GM21576 (cell line): ENCODE measurements around the gene TCF7.

Experiments
- ATAC-seq: cut with Tn5 transposase; IDR thresholded peaks from one replicate; pipeline ENCODE4 v1.9.1; 2021; ENCODE audit warnings: mild to moderate bottlenecking, moderate library complexity; ENCODE audit not compliant: unreplicated experiment

Gene TCF7

DNA sequence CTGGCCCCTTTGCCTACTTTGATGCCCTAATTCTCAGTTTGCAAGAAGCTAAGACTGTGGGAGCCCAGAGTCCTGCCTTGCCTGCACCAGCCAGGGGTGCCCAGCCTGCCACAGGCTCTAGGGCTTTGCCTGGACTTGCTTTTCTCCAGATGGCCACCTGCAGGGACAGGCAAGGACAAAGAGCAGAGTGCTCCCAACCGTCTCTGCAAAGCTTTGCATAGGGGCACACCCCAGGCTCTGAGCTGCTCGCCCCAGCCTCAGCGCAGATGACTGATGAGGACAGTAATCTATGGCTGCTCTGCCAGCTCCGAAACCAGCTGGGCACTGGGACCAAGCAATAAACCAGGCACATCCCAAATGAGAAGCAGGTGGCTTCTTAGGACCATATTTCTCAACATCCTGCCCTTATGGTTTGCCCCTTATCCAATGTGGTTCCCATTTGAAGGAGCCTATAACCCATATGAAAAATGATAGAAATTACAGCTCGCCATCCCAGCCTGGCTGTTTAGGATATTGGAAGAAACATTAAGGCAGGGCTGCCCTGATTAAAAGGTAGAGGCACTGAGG lies 25.4 kb upstream of the TCF7 start:
- ATAC-seq, result no peak

DNA sequence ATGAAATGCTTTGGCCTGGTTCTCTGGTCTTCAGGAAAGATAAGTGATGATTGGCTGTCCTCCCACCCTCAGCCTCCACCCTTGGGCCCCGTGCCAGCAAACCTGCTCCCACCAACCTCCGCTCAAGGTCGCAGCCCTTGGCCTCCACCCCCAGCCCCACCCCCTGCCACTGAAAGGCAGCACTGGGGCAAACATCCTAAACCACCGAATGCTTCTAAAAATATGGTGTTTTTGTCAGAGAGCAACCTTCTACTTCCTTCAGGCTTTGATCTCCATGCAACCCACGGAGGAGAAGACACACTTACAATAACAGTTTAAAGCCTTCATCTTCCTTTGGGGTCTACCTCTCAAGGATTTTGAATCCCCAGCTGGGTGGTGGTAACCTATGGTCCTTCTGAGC lies 24.0 kb upstream of the TCF7 start:
- no peak for ATAC-seq

GRCh38 chr5:134091626-134092121 lies 22.8 kb upstream of the TCF7 start:
- ATAC-seq, result no peak

- ATAC-seq, result no peak
Measured at GRCh38 chr5:134092875-134093274, 21.6 kb upstream of the TCF7 start.

DNA sequence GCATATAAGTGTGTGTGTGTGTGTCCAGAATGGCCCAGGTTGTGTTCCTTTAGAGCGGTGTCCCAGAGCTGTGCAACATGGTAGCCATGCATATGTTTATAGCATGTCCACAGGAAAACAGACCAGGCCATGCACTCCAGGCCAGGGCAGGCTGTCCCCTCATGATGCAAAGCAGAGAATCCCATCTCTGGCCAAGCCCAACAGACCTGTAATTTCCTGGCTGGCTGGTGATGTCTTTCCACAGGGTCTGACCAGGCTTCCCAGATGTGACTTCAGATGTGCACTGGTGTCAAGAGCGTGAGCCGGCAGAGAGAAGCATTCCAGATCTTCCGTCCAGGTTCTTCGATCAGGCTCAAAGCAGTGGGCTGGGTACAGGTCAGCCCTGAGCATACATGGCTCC lies 21.1 kb upstream of the TCF7 start:
- ATAC-seq, result no peak

- ATAC-seq, result no peak
Measured at GRCh38 chr5:134095293-134095692, 19.2 kb upstream of the TCF7 start.

- no peak for ATAC-seq
Measured at GRCh38 chr5:134095887-134096589, 18.4 kb upstream of the TCF7 start.

DNA sequence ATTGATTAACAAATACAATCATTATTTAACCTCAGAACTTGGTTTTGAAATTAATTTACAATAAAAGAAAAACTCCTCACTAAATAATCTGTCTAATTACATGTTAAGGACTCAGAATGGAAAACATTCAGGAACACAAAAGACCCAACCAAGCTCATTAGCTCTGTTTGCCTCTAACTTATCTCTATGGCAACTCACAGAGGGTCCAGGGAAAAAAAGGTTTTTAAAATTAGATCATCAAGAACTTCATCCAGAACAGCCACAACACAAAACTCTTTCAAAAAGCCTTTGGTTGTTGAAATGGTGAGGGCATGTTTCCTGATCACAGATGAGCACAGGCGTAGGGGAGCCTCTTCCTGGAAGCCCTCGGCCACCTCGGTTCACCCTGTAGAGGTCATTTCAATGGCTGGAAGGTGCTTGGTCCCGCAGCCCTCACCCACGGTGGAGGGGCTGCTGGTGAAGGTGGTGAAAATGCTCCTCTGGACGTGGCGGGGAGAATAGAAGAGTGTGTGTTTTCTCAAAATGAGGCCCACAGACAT lies 17.2 kb upstream of the TCF7 start:
- no peak for ATAC-seq

GRCh38 chr5:134098690-134099089 lies 15.8 kb upstream of the TCF7 start:
- no peak for ATAC-seq

DNA sequence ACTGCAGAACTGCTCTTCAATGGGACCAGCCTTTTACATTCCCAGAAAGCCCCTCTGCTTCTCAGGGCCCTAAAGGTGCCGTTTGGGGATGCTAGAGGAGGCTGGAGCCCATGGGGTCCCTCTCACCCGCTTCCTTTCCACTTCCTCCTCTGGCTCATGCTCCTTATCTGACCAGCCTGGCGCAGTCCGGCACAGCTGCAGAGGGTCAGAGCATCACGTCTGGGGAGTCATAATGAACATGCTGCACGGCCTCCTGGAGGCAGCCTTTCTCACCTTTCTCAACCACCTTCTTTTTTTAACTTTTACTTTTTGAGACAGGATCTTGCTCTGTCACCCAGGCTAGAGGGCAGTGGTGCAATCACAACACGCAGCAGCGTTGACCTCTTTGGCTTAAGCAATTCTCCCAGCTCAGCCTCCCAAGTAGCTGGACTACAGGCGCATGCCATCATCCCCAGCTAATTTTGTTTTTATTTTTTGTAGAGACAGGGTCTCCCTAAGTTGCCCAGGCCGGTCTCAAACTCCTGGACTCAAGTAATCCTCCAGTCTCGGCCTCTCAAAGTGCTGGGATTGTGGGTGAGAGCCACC lies 15.1 kb upstream of the TCF7 start:
- no peak for ATAC-seq

DNA sequence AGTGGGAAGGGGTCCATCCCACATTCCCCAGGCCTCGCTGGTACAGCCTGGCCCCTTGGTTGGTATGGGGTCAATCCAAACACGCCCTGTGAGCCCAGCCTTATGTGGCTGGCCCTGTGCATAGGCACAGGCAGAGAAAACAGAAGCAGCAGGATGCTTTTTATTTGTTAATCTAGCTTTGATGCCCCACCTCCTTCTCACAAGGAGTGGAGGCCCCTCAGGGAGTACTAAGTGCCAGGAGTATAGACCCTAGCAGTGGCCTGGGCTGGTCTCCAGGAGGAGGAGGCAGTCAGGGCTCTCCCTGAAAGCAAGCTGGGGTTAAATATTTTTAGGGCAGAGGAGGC lies 14.6 kb upstream of the TCF7 start:
- no peak for ATAC-seq

- peak; percentile 76 for ATAC-seq
Measured at GRCh38 chr5:134100283-134101091, 14.0 kb upstream of the TCF7 start.

DNA sequence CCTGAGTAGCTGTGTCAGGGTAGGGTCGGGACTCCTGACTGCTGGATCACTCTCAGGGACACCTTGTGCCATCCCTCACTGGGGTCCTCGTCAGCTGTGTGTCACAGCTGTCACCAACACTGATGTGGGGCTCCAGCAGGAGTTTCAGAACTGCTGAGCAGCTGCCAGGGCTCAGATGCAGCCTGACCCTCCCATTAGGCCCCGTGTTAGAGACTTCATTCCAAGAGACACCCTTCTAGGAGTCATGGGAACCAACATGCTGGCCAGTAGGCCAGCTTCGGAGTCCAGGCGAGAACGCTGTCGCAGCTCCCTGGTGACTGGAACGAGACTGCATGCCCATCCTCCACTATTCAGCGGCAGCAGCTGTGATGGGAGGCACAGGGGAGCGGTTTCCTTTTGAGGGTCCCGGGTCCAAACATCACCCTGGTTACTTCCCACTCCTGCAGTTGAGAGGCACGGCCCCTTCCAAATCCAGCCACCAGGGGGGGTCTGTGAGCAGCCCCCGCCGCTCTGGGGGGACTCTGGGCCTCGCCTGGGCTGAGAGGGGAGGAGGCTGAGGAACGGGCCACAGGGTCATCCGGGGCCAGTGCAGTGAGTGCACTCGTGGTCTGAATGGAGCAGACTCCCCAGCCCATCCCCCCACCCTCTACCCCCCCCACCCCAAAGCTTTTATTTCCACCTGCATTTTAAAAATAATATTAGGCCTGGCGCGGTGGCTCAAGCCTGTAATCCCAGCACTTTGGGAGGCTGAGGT lies 12.6 kb upstream of the TCF7 start:
- ATAC-seq, result no peak

DNA sequence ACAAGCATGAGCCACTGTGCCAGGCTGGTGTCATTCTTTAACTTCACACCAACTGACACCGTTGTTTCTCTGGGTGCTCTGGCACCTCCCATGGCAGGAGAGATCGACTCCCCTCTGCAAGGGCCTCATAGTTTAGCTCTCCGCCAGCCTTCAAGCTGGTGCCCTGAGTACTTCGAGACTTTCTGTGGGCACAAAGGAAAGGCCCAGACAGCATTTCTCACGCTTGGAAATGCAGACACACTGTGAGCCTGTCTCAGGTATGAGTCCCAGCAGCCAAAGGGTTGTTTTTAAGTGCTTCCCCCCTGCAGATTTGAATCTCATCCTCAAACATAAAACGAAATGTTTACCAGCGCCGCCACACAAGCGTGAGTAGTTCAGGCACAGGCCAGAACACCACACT lies 11.1 kb upstream of the TCF7 start:
- ATAC-seq, result no peak

- ATAC-seq, result no peak
Measured at GRCh38 chr5:134103998-134104654, 10.4 kb upstream of the TCF7 start.

GRCh38 chr5:134106991-134107701 lies 7.3 kb upstream of the TCF7 start:
- ATAC-seq, result no peak

- no peak for ATAC-seq
Measured at GRCh38 chr5:134107779-134108178, 6.7 kb upstream of the TCF7 start.

GRCh38 chr5:134110382-134110781 lies 4.1 kb upstream of the TCF7 start:
- no peak for ATAC-seq
